Muscle layer of colon (tissue), 2 donors: ENCODE results near the gene RANBP17.
"Not testable (repeated sequence)": the region's sequence is repeated elsewhere in the genome, so short reads cannot be mapped to it uniquely, and the experiment has no call there.

ENCODE experiments used
- H3K27ac ChIP-seq: one replicate; pipeline ENCODE4 v1.7.0; 2013; ENCODE audit warnings: low read depth, mild to moderate bottlenecking, low read length, moderate library complexity
- H3K27me3 ChIP-seq, 2 donors: one replicate each; pipeline ENCODE4 v1.7.0; 2013; ENCODE audit warnings: low read length in 2 of 2, mild to moderate bottlenecking in 2 of 2; ENCODE audit not compliant: insufficient read depth in 2 of 2, control insufficient read depth in 1 of 2
- H3K36me3 ChIP-seq: one replicate; pipeline ENCODE4 v1.7.0; 2013; ENCODE audit warnings: mild to moderate bottlenecking, low read length; ENCODE audit not compliant: insufficient read depth
- H3K4me1 ChIP-seq: one replicate; pipeline ENCODE4 v1.7.0; 2013; ENCODE audit warnings: mild to moderate bottlenecking, low read length; ENCODE audit not compliant: insufficient read depth
- H3K4me3 ChIP-seq, 2 donors: one replicate each; pipeline ENCODE4 v1.7.0; 2013; ENCODE audit warnings: low read length in 2 of 2, low read depth in 1 of 2, mild to moderate bottlenecking in 1 of 2, moderate library complexity in 1 of 2
- H3K9ac ChIP-seq: one replicate; pipeline ENCODE4 v1.7.0; 2013; ENCODE audit warnings: low read length
- H3K9me3 ChIP-seq: one replicate; pipeline ENCODE4 v1.7.0; 2013; ENCODE audit warnings: mild to moderate bottlenecking, low read length
- donor health status: abdominal sarcoma.
- donor health status: Adenocarcinoma of cecum.

Gene RANBP17

DNA sequence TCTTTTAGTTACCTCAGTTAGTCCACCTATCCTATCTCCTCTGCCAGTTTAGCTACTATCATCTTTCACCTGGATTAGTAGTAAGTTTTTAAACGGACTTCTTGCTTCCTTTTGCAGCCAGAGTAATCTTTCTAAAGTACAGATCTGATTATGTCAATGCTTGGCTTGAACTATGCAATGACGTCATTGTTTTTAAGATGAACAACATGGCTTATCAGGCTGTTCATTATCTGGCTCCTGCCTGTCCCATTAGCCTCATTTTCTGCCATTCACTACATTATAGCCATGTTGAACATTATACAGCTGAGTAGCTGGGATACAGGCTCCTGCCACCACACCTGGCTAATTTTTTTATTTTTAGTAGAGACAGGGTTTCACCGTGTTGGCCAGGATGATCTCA, 98.7 kb downstream of the RANBP17 start:
- no peaks in the 10 kb centered on the region for H3K36me3 ChIP-seq
- no peak overlapping the region for H3K9ac ChIP-seq
- H3K4me3 ChIP-seq: no peak overlapping the region
- no peaks in the 10 kb centered on the region for H3K4me1 ChIP-seq
- H3K27me3 ChIP-seq: no peaks in the 10 kb centered on the region
- H3K9me3 ChIP-seq: no peaks in the 10 kb centered on the region
- H3K27ac ChIP-seq: no peak overlapping the region

DNA sequence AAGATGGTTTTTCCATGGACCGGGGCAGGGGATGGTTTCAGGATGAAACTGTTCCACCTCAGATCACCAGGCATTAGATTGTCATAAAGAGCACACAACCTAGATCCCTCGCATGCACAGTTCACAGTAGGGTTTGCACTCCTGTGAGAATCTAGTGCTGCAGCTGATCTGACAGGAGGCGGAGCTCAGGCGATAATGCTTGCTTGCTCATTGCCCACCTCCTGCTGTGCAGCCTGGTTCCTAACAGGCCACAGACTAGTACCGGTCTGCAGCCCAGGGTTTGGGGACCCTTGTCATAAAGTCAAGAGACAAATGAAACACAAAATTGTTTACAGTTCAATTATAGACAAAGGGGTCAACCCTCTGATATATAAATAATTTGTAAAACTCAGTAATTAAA, 101.7 kb downstream of the RANBP17 start:
- Histone ChIP-seq H3K9ac (no peak overlapping the region), H3K9me3 (no peaks in the 10 kb centered on the region), H3K27ac (no peak overlapping the region), H3K27me3 (no peaks in the 10 kb centered on the region), H3K4me1 (no peaks in the 10 kb centered on the region), H3K4me3 (no peak overlapping the region), H3K36me3 (no peaks in the 10 kb centered on the region)

DNA sequence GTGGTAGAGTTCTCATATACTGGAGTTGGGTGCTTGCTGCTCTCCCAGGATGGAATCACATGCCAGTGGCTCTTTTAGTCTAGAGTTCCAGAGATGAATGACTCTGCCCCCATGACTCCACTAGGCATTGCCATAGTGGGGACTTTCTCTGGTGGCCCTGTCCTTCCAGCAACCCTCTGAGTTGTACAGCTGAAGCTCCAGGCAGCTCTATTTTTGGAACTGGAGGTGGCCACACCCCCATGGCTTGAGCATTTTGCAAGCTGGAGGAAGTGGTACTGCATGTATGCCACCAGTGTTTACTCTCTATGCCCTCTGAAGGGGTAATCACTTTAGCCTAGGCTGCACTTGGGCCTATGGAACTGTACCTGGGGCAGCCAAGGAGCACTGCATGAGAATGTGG, 112.6 kb downstream of the RANBP17 start:
- no peaks in the 10 kb centered on the region for H3K36me3 ChIP-seq
- H3K9me3 ChIP-seq: no peaks in the 10 kb centered on the region
- no peaks in the 10 kb centered on the region for H3K27me3 ChIP-seq
- no peak overlapping the region for H3K9ac ChIP-seq
- no peak overlapping the region for H3K4me3 ChIP-seq
- no peak overlapping the region for H3K27ac ChIP-seq
- H3K4me1 ChIP-seq: no peaks in the 10 kb centered on the region

DNA sequence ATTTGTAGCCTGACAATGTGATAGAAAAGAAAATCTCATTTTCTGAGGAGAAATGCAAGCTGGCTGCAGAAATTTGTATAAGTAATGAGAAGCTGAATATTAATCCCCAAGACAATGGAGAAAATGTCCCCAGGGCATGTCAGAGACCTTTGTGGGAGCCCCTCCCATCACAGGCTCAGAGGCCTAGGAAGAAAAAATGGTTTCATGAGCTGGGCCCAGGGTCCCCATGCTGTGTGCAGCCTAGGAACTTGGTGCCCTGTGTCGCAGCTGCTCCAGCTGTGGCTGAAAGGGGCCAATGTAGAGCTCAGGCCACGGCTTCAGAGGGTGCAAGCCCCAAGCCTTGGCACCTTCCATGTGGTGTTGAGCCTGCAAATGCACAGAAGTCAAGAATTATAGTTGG, 118.4 kb downstream of the RANBP17 start:
- H3K27me3 ChIP-seq, H3K9me3 ChIP-seq, H3K36me3 ChIP-seq: not testable (repeated sequence)

DNA sequence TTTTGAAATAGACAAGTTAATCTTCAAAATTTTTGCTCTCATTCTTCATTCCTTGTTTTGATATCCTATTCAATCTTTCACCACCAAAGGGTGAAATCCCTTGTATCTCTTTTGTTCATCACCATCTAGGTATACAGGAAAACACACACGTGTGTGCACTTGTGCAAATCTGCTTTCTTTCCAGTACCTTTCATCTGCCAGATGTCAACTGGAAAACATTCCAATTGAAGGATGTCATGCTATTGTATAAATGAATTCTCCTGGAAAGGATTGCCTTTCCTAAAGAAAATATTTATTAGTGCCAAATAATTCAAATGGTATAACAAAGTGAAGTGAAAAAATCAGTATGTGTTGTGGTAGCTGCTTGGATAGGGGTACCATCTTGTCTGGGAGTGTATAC, 123.7 kb downstream of the RANBP17 start:
- H3K4me1 ChIP-seq: no peaks in the 10 kb centered on the region
- H3K9me3 ChIP-seq: no peaks in the 10 kb centered on the region
- H3K27me3 ChIP-seq: no peaks in the 10 kb centered on the region
- H3K9ac ChIP-seq: no peak overlapping the region
- no peak overlapping the region for H3K27ac ChIP-seq
- H3K4me3 ChIP-seq: no peak overlapping the region
- H3K36me3 ChIP-seq: no peaks in the 10 kb centered on the region

More for the DNA sequence above, 118.4 kb downstream of the RANBP17 start:
- H3K4me3 ChIP-seq, H3K4me1 ChIP-seq, H3K27ac ChIP-seq, H3K9ac ChIP-seq: not testable (repeated sequence)

DNA sequence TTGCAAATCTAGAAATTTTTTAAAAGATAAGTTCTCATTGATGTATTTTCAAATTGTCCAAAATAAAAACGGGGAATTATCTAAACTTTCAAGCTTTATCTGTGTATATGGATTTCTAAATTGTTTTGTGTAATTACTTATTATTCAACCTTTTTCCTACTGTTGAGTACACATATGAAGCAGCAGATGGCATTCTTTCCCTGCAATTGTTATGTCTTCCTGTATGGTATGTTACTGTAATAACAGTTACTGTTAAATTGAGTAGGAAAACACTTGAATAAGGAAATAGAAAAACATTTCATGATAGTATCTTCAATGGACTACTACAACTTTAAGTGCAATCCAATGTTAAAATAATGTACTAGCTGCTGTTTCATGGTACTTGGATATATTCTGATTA, 124.8 kb downstream of the RANBP17 start:
- no peaks in the 10 kb centered on the region for H3K27me3 ChIP-seq
- H3K4me1 ChIP-seq: no peaks in the 10 kb centered on the region
- no peak overlapping the region for H3K4me3 ChIP-seq
- H3K27ac ChIP-seq: no peak overlapping the region
- no peaks in the 10 kb centered on the region for H3K36me3 ChIP-seq
- no peak overlapping the region for H3K9ac ChIP-seq
- H3K9me3 ChIP-seq: no peaks in the 10 kb centered on the region

DNA sequence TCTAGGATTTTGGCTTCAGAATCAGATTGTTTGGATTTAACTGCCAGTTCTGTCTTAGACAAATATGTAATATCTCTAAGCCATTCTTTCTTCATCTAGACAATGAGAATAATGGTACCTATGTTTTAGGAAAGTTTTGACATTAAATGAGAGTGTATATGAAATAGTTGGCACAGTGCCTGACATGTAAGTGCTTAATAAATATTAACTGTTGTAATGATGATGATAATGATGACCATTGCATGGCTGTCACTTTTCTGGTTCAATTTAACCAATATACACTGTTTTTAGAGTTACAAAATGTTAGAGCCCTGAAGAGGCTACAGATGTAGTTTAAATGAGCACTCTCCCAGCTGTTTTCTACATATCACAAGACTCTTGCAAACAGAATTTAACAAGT, 131.7 kb downstream of the RANBP17 start:
- Histone ChIP-seq H3K9ac (no peak overlapping the region), H3K27me3 (no peaks in the 10 kb centered on the region), H3K4me3 (no peak overlapping the region), H3K36me3 (no peaks in the 10 kb centered on the region), H3K4me1 (no peaks in the 10 kb centered on the region), H3K27ac (no peak overlapping the region), H3K9me3 (no peaks in the 10 kb centered on the region)

DNA sequence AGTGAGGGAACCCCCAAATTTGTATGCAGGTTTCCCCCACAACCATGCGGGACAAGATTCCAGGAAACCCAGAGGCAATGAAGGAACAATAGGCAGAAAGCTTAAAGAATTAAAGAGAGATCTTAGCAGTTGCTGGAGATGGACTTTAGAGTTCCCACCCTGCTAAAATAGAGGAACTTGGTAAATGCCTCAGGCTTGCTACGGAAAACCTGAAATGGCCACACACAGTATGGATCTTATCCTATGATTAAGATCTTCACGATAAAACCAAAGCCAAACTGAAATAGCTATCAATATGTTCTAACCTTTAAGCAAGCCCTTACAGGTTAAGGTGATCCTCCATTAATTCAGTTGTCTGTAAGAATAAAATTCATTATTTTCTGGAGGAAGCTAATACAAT, 148.3 kb downstream of the RANBP17 start:
- no peaks in the 10 kb centered on the region for H3K36me3 ChIP-seq
- no peak overlapping the region for H3K9ac ChIP-seq
- H3K27me3 ChIP-seq: no peaks in the 10 kb centered on the region
- no peaks in the 10 kb centered on the region for H3K9me3 ChIP-seq
- H3K4me1 ChIP-seq: no peaks in the 10 kb centered on the region
- H3K27ac ChIP-seq: no peak overlapping the region
- no peak overlapping the region for H3K4me3 ChIP-seq

DNA sequence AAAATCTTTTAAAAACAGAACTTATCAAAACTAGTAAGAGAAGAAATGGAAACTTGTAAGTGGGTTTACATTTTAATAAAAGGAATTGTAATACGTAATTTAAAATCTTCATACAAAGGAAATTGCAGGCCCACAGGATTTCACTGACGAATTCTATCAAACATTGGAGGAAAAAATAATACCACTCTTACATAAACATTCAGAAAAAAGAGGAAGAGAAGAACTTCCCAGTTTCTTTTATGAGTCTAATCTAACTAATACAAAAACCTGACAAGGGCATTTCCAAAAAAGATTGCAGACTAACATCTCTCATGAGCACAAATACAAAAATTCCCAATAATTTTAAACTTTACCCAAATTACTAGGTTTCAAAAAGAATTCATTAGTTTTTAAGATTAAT, 149.0 kb downstream of the RANBP17 start:
- Histone ChIP-seq H3K4me1 (no peaks in the 10 kb centered on the region), H3K9me3 (no peaks in the 10 kb centered on the region), H3K27me3 (no peaks in the 10 kb centered on the region), H3K4me3 (no peak overlapping the region), H3K9ac (no peak overlapping the region), H3K27ac (no peak overlapping the region), H3K36me3 (no peaks in the 10 kb centered on the region)

DNA sequence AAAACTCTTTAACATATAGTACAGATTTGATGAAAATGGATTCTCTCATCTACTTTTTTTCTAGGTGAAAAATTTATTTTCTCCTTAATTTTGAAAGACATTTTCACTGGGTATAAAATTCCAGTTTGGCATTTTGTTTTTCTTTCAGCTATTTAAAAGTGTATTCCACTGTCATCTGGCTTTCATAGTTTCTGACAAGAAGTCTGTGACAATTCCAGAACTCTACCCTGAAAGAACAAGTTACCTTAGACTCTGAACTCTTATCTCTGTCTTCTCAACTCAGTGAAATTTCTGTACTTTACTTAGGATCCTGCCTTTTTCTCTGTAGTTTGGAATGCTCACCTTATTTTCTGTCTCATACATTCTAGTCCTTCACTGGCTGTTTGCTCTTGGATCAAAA, 161.7 kb downstream of the RANBP17 start:
- Histone ChIP-seq H3K9me3 (no peaks in the 10 kb centered on the region), H3K27me3 (no peaks in the 10 kb centered on the region), H3K36me3 (no peaks in the 10 kb centered on the region), H3K27ac (no peak overlapping the region), H3K9ac (no peak overlapping the region), H3K4me3 (no peak overlapping the region), H3K4me1 (no peaks in the 10 kb centered on the region)

DNA sequence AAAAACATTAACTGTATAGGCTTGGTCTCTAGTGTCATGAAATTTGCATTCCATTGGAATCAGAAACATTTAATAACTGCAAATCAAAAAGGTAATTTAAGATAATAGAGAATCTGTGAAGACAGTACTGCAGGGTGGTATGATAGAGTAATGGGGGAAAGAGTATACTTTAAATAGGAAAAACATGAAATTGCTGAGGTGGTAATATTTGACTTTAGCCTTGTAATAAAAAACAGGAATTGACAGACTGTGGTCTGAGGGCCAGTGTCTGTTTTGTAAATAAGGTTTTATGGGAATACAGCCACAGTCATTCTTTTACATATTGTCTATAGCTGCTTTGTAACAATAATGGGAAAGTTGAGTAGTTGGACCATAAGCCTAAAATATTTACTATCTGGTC, 162.3 kb downstream of the RANBP17 start:
- Histone ChIP-seq H3K27ac (no peak overlapping the region), H3K4me1 (no peaks in the 10 kb centered on the region), H3K4me3 (no peak overlapping the region), H3K9me3 (no peaks in the 10 kb centered on the region), H3K36me3 (no peaks in the 10 kb centered on the region), H3K9ac (no peak overlapping the region), H3K27me3 (no peaks in the 10 kb centered on the region)

DNA sequence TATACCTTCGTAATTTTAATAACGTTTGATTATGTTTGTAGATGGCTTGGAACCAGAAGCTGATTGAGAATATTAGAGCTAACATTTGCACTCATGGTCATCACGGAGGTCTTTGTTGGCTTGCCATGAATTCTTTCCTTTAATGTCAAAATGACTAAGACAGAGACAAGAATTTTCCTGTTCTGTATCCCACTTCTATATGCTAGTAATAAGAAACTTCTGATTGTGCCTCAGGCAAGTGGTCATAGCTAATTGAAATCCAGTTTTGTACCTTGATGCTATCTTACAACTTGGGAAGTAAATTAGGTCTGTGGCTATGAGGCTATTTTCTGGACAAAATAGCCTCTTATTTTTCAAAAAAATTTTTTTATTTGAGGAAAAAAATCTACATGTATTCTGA, 167.6 kb downstream of the RANBP17 start:
- H3K9ac ChIP-seq: no peak overlapping the region
- no peak overlapping the region for H3K27ac ChIP-seq
- no peaks in the 10 kb centered on the region for H3K9me3 ChIP-seq
- H3K4me3 ChIP-seq: no peak overlapping the region
- no peaks in the 10 kb centered on the region for H3K36me3 ChIP-seq
- no peaks in the 10 kb centered on the region for H3K27me3 ChIP-seq
- H3K4me1 ChIP-seq: peaks cover 3% of the 10 kb centered on the region
